ENCODE data around the gene ANO6.

The ANO6 gene

GRCh38 chr12:45350861-45351260, 135.0 kb downstream of the ANO6 start:
- DNase-seq (ENCODE audit: low read depth) = no peak
- no peak for TF ChIP-seq CTCF (IDR thresholded peaks at IDR 0.05; ENCODE audit: low read depth, low read length, missing control alignments)
- H3K4me3 ChIP-seq (ENCODE audit: low read depth, low read length) = no peak overlapping the region

DNA sequence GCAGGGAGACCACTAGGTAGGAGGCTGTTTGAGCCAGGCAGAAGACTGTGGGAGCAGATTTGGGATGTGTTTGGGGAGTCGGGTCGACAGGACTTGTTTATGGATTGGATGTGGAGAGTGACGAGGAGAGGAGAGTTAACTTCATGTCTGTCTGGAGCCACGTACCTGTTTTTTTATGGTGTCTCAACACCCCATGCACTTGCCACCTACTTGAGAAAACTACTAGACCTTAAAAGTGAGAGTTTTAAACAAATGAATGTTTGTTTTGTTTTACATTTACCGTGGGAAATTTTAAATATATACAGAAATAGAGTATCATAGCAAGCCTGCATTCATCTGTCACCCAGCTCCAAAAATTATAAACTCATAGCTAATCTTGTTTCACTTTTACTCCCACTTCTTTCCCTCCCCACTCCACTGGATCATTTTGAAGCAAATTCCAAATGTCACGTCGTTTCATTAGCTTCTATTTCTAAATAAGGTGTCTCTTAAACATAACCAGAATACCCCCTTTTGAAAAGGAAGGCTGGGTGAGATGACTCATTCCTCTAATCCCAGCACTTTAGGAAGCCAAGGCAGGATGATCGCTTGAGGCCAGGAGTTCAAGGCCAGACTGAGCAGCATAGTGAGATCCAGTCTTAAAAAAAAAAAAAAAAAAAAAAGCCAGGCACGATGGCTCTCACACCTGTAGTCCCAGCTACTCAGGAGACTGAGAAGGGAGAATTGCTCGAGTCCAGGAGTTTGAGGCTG, 136.2 kb downstream of the ANO6 start:
- no peak for TF ChIP-seq CTCF (IDR thresholded peaks at IDR 0.05; ENCODE audit: low read depth, low read length, missing control alignments)
- H3K4me3 ChIP-seq (ENCODE audit: low read depth, low read length) = no peak overlapping the region
- DNase-seq (ENCODE audit: low read depth) = no peak

GRCh38 chr12:45353944-45354343, 138.0 kb downstream of the ANO6 start:
- DNase-seq (ENCODE audit: low read depth) = no peak
- no peak for TF ChIP-seq CTCF (IDR thresholded peaks at IDR 0.05; ENCODE audit: low read depth, low read length, missing control alignments)
- H3K4me3 ChIP-seq (ENCODE audit: low read depth, low read length) = no peak overlapping the region

DNA sequence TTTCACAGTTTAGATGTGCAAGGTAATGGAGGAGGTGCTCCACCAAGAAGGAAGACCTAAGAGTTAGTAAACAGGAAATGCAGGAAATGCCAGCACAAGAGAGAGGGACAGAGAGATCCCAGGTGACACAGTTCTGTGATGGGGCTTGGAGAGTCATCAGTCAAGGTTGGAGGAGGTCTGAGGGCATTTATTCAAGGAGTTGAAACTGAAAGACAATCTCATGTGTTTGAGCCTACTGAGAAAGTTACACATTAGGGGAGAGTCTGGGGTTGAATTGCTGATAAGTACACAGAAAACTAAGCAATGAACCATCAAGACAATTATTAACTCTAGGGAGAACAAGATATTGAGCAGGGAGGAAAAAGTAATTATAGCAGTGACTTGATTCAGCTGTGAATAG, 138.5 kb downstream of the ANO6 start:
- TF ChIP-seq CTCF (IDR thresholded peaks at IDR 0.05; ENCODE audit: low read depth, low read length, missing control alignments) = no peak
- H3K4me3 ChIP-seq (ENCODE audit: low read depth, low read length) = no peak overlapping the region
- DNase-seq (ENCODE audit: low read depth) = no peak

GRCh38 chr12:45355730-45356129, 139.8 kb downstream of the ANO6 start:
- H3K4me3 ChIP-seq (ENCODE audit: low read depth, low read length) = no peak overlapping the region
- TF ChIP-seq CTCF (IDR thresholded peaks at IDR 0.05; ENCODE audit: low read depth, low read length, missing control alignments) = no peak
- no peak for DNase-seq (ENCODE audit: low read depth)

DNA sequence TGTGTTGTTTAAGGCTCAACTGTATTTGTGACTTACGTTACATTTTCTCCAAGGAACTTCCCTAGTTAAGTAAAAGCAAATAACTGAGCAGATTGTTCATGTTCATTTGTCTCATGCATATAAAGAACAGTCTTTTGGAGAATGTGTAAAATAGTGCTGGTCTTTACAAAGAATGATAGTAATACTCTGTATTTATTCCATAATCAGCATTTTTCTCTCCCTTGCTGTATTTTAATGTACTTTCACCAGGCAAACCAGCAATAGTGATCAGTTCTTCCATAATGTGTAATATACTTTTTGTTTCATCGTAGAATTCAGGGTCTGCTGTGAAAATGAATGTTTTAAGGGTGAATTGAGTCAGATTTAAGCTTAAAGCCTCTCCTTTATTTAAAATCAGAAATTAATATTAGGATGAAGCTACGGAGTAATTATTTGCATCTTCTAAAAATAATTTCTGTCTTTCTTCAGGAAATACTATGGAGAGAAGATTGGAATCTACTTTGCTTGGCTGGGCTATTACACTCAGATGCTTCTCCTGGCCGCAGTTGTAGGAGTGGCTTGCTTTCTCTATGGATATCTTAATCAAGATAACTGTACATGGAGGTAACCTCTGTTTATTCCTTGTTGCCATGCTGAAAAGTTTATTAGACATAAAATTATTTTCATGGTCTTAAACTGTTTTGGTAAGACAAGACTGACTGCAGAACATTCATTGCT, 141.1 kb downstream of the ANO6 start:
- no peak for TF ChIP-seq CTCF (IDR thresholded peaks at IDR 0.05; ENCODE audit: low read depth, low read length, missing control alignments)
- no peak for DNase-seq (ENCODE audit: low read depth)
- H3K4me3 ChIP-seq (ENCODE audit: low read depth, low read length) = no peak overlapping the region
